ENCODE results near the gene ASCL2.

- TF ChIP-seq CTCF (IDR thresholded peaks at IDR 0.05): no peak
- TF ChIP-seq POLR2A (IDR thresholded peaks at IDR 0.05): no peak
- TF ChIP-seq POLR2AphosphoS5 (IDR thresholded peaks at IDR 0.05): no peak
These were observed 5.9 kb downstream of the ASCL2 start for GRCh38 chr11:2264366-2265053.
